ENCODE data around the gene LHX6. TPM values are rescaled to one million over a fixed set of nuclear protein-coding genes. Genes with fewer than 3 reads are reported as not detected.

The LHX6 gene
- total RNA-seq, 1 donor from 2014 or later: 4.4 TPM

GRCh38 chr9:122173670-122174069 lies 55.1 kb downstream of the LHX6 start:
- Histone ChIP-seq H3K4me3 (no peak overlapping the region), H3K4me1 (no peaks in the 10 kb centered on the region), H3K27me3 (ENCODE audit: low read depth) (peaks cover 66% of the 10 kb centered on the region), H3K36me3 (no peaks in the 10 kb centered on the region), H3K27ac (replicated peaks) (no peak overlapping the region), H3K9me3 (replicated peaks) (no peaks in the 10 kb centered on the region)
- TF ChIP-seq, protein P1, sequence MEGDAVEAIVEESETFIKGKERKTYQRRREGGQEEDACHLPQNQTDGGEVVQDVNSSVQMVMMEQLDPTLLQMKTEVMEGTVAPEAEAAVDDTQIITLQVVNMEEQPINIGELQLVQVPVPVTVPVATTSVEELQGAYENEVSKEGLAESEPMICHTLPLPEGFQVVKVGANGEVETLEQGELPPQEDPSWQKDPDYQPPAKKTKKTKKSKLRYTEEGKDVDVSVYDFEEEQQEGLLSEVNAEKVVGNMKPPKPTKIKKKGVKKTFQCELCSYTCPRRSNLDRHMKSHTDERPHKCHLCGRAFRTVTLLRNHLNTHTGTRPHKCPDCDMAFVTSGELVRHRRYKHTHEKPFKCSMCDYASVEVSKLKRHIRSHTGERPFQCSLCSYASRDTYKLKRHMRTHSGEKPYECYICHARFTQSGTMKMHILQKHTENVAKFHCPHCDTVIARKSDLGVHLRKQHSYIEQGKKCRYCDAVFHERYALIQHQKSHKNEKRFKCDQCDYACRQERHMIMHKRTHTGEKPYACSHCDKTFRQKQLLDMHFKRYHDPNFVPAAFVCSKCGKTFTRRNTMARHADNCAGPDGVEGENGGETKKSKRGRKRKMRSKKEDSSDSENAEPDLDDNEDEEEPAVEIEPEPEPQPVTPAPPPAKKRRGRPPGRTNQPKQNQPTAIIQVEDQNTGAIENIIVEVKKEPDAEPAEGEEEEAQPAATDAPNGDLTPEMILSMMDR (IDR thresholded peaks at IDR 0.05; ENCODE audit: borderline replicate concordance): no peak
- no peak for DNase-seq
- intact Hi-C loops (cut with micrococcal nuclease): no loop called here

DNA sequence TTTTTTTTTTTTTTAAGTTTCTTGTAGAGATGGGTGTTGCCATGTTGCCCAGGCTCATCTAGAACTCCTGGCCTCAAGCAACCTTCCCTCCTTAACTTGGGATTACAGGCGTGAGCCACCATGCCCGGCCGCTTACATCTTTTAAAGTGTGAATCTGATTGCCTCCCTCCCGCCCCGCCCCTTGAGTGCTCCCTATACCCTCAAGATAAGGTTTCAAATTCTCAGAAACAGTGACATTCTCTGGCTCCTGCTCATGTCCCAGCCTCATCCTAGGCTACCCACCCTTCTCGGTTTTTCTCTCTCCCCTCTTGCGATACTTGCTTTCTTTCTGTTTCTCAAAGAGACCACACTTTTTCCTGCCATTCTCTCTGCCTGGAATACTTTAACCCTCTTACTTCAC lies 56.6 kb downstream of the LHX6 start:
- TF ChIP-seq, protein P1 (IDR thresholded peaks at IDR 0.05; ENCODE audit: borderline replicate concordance): no peak
- DNase-seq: no peak
- H3K27me3 ChIP-seq (ENCODE audit: low read depth): peaks cover 63% of the 10 kb centered on the region
- no peaks in the 10 kb centered on the region for H3K4me1 ChIP-seq
- intact Hi-C loops (cut with micrococcal nuclease): no loop called here
- H3K9me3 ChIP-seq (replicated peaks): no peaks in the 10 kb centered on the region
- no peaks in the 10 kb centered on the region for H3K36me3 ChIP-seq
- H3K27ac ChIP-seq (replicated peaks): no peak overlapping the region
- H3K4me3 ChIP-seq: no peak overlapping the region

DNA sequence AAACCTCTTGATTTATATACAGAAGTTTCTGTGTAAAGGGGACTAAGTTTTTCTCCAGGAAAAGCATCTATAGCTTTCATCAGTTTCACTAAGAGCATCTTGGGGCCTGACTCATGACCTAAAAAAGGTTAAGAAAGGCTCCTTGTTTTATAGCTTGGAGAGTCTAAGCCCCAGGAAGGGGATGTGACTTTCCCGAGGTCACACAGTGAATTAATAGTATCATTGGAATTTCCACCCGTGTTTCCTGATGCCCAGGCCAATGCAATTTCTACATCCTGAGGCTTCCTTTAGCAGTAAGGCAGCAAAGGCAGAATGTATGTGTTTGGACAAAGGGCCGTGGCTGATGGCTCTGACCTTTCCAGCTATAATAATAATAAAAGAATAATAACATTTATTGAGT lies 60.4 kb downstream of the LHX6 start:
- Histone ChIP-seq H3K27me3 (ENCODE audit: low read depth) (peaks cover 36% of the 10 kb centered on the region), H3K9me3 (replicated peaks) (no peaks in the 10 kb centered on the region), H3K27ac (replicated peaks) (peak overlapping the region; percentile 36), H3K36me3 (no peaks in the 10 kb centered on the region), H3K4me1 (no peaks in the 10 kb centered on the region), H3K4me3 (no peak overlapping the region)
- intact Hi-C loops (cut with micrococcal nuclease): no loop called here
- no peak for DNase-seq
- TF ChIP-seq, protein P1 (IDR thresholded peaks at IDR 0.05; ENCODE audit: borderline replicate concordance): no peak

- peaks cover 12% of the 10 kb centered on the region for H3K9me3 ChIP-seq (replicated peaks)
- no peaks in the 10 kb centered on the region for H3K36me3 ChIP-seq
- no peak overlapping the region for H3K4me3 ChIP-seq
- H3K4me1 ChIP-seq: peaks cover 8% of the 10 kb centered on the region
- no peak for DNase-seq
- H3K27ac ChIP-seq (replicated peaks): no peak overlapping the region
- intact Hi-C loops (cut with micrococcal nuclease): no loop called here
- TF ChIP-seq, protein P1 (IDR thresholded peaks at IDR 0.05; ENCODE audit: borderline replicate concordance): no peak
- H3K27me3 ChIP-seq (ENCODE audit: low read depth): peaks cover 4% of the 10 kb centered on the region
Observed at GRCh38 chr9:122164286-122164685, 64.5 kb downstream of the LHX6 start.

DNA sequence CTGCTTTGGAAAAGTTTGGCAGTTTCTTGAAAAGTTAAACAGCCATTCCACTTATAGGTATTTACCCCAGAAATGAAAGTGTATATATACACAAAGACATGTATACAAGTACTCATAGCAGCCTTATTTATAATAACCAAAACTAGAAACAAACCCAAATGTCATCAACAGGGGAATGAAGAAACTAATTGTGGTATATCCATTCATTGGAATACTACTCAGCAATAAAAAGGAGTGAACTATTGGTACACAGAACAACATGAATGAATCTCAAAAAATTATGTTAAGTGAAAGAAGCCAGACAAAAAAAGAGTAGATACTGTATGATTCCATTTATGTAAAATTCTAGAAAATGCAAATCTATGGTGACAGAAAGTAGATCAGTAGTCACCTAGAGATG lies 66.3 kb downstream of the LHX6 start:
- no peak for DNase-seq

More for the DNA sequence above, 66.3 kb downstream of the LHX6 start:
- H3K9me3 ChIP-seq (replicated peaks): peaks cover 12% of the 10 kb centered on the region
- TF ChIP-seq, protein P1 (IDR thresholded peaks at IDR 0.05; ENCODE audit: borderline replicate concordance): no peak
- no peaks in the 10 kb centered on the region for H3K27me3 ChIP-seq (ENCODE audit: low read depth)
- H3K27ac ChIP-seq (replicated peaks): no peak overlapping the region
- peaks cover 26% of the 10 kb centered on the region for H3K4me1 ChIP-seq
- intact Hi-C loops (cut with micrococcal nuclease): no loop called here
- H3K36me3 ChIP-seq: no peaks in the 10 kb centered on the region
- no peak overlapping the region for H3K4me3 ChIP-seq

Data from left ventricle myocardium inferior (tissue), 1 donor.